HepG2 (cell line): Measurements from ENCODE around the gene VEGFA. TPM values are rescaled to one million over a fixed set of nuclear protein-coding genes. Genes with fewer than 3 reads are reported as not detected.

Experiments
- ARHGAP35 ChIP-seq: sonication (generic); formaldehyde crosslinking; IDR thresholded peaks from 2 replicates; pipeline ENCODE4 v1.9.0; 2022; ENCODE audit warnings: mild to moderate bottlenecking, inconsistent platforms, moderate library complexity, missing genetic modification reagents, borderline replicate concordance
- ATRX ChIP-seq: sonication (generic); formaldehyde crosslinking; IDR thresholded peaks from 2 replicates; pipeline ENCODE4 v1.4.0; 2020; ENCODE audit warnings: missing genetic modification reagents, borderline replicate concordance
- CC2D1A ChIP-seq: sonication (generic); formaldehyde crosslinking; IDR thresholded peaks from 2 replicates; pipeline ENCODE4 v1.8.1; 2023; ENCODE audit warnings: mild to moderate bottlenecking, missing genetic modification reagents
- CEBPG ChIP-seq: IDR thresholded peaks from 2 replicates; pipeline ENCODE4 v1.6.1; 2016
- DNMT3B ChIP-seq: conservative IDR thresholded peaks from 2 replicates; pipeline ENCODE4 v1.6.1; 2016; ENCODE audit warnings: missing biosample characterization, control low read depth
- EED ChIP-seq: sonication (generic); formaldehyde crosslinking; IDR thresholded peaks from 2 replicates; pipeline ENCODE4 v1.5.0; 2020; ENCODE audit warnings: mild to moderate bottlenecking, missing genetic modification reagents
- KDM3A ChIP-seq: IDR thresholded peaks from 2 replicates; pipeline ENCODE4 v1.6.1; 2018; ENCODE audit warnings: low read depth, missing compliant biosample characterization
- KMT2A ChIP-seq: sonication (generic); formaldehyde crosslinking; IDR thresholded peaks from 2 replicates; pipeline ENCODE4 v1.4.0; 2020; ENCODE audit warnings: missing genetic modification reagents
- LCORL ChIP-seq, 2 experiments: fragments of 450-650 bp in 1 of 2; sonication (generic) in 1 of 2; formaldehyde crosslinking in 1 of 2; IDR thresholded peaks; 2 replicates each; pipeline versions ENCODE4 v1.5.0 to v1.6.1; 2017 to 2020; ENCODE audit warnings: antibody characterized with exemption in 1 of 2, missing genetic modification reagents in 1 of 2
- PRPF4 ChIP-seq: fragments of 200-400 bp; formaldehyde crosslinking; IDR thresholded peaks from 2 replicates; pipeline ENCODE4 v1.6.1; 2016; ENCODE audit warnings: low read length, low read depth; ENCODE audit not compliant: poor library complexity, severe bottlenecking
- RARA ChIP-seq: IDR thresholded peaks from 2 replicates; pipeline ENCODE4 v1.6.1; 2016; ENCODE audit warnings: missing genetic modification reagents, missing compliant biosample characterization
- SSRP1 ChIP-seq: IDR thresholded peaks from 2 replicates; pipeline ENCODE4 v1.6.1; 2016; ENCODE audit warnings: control low read depth
- ZIK1 ChIP-seq: sonication (generic); formaldehyde crosslinking; IDR thresholded peaks from 2 replicates; pipeline ENCODE4 v1.5.0; 2020; ENCODE audit warnings: mild to moderate bottlenecking, low read depth, missing genetic modification reagents, borderline replicate concordance
- ZNF17 ChIP-seq: sonication (generic); formaldehyde crosslinking; IDR thresholded peaks from 2 replicates; pipeline ENCODE4 v1.5.0; 2020; ENCODE audit warnings: mild to moderate bottlenecking, missing genetic modification reagents
- ZNF30 ChIP-seq: sonication (generic); formaldehyde crosslinking; IDR thresholded peaks from 2 replicates; pipeline ENCODE4 v1.5.0; 2020; ENCODE audit warnings: mild to moderate bottlenecking, missing genetic modification reagents
- ZNF496 ChIP-seq: sonication (generic); formaldehyde crosslinking; IDR thresholded peaks from 2 replicates; pipeline ENCODE4 v1.8.1; 2023; ENCODE audit warnings: mild to moderate bottlenecking, moderate library complexity, missing genetic modification reagents; ENCODE audit not compliant: insufficient replicate concordance
- ZNF510 ChIP-seq: sonication (generic); formaldehyde crosslinking; IDR thresholded peaks from 2 replicates; pipeline ENCODE4 v1.4.0; 2020; ENCODE audit warnings: low read depth, mild to moderate bottlenecking, missing genetic modification reagents
- ZNF572 ChIP-seq: sonication (generic); formaldehyde crosslinking; IDR thresholded peaks from 2 replicates; pipeline ENCODE4 v1.5.1; 2020; ENCODE audit warnings: mild to moderate bottlenecking, missing genetic modification reagents
- ZNF619 ChIP-seq: sonication (generic); formaldehyde crosslinking; IDR thresholded peaks from 2 replicates; pipeline ENCODE4 v1.4.0; 2020; ENCODE audit warnings: mild to moderate bottlenecking, missing genetic modification reagents
- ZNF713 ChIP-seq: sonication (generic); formaldehyde crosslinking; IDR thresholded peaks from 2 replicates; pipeline ENCODE4 v1.4.0; 2020; ENCODE audit warnings: mild to moderate bottlenecking, missing genetic modification reagents
- ZNF746 ChIP-seq: sonication (generic); formaldehyde crosslinking; IDR thresholded peaks from 2 replicates; pipeline ENCODE4 v1.8.0; 2022; ENCODE audit warnings: mild to moderate bottlenecking, missing genetic modification reagents
- polyA plus RNA-seq, 8 experiments: library from polyadenylated mRNA; depleted of rRNA in 3 of 8; stranded (reverse) in 7 of 8; unstranded in 1 of 8; fragments of >200 nt; fragmentation: Illumina TruSeq in 4 of 8; extraction: Trizol in 4 of 8; gene quantifications; 2 replicates each; pipeline versions ENCODE4 v1.2.1 to v1.2.3, GENCODE V29; 2011 to 2016; ENCODE audit warnings: low read depth in 4 of 8, missing spikeins in 1 of 8, mixed read lengths in 1 of 8; ENCODE audit not compliant: insufficient read depth in 1 of 8
- total RNA-seq, 5 experiments: library from RNA; depleted of rRNA; stranded (reverse); fragments of >200 nt; fragmentation: Illumina TruSeq; extraction: Trizol; gene quantifications; 2 replicates each; pipeline ENCODE4 v1.2.3, GENCODE V29; 2016; ENCODE audit warnings: low read depth in 1 of 5
- TF ChIP-seq, protein P1 (sequence below): sonication (generic); formaldehyde crosslinking; IDR thresholded peaks from 2 replicates; pipeline ENCODE4 v1.5.0; 2020; ENCODE audit warnings: mild to moderate bottlenecking, missing genetic modification reagents
- TF ChIP-seq, protein P2 (sequence below): sonication (generic); formaldehyde crosslinking; IDR thresholded peaks from 2 replicates; pipeline ENCODE4 v1.4.0; 2020; ENCODE audit warnings: missing genetic modification reagents
- TF ChIP-seq, protein P3 (sequence below): sonication (generic); formaldehyde crosslinking; IDR thresholded peaks from 2 replicates; pipeline ENCODE4 v1.5.0; 2020; ENCODE audit warnings: missing genetic modification reagents, mild to moderate bottlenecking, borderline replicate concordance

Gene VEGFA
- total and polyA plus RNA-seq, 2 of the 13 experiments (the other 11 are each of a cell fraction or from before 2014, with no cell fraction given), result 68.1 to 629 TPM

DNA sequence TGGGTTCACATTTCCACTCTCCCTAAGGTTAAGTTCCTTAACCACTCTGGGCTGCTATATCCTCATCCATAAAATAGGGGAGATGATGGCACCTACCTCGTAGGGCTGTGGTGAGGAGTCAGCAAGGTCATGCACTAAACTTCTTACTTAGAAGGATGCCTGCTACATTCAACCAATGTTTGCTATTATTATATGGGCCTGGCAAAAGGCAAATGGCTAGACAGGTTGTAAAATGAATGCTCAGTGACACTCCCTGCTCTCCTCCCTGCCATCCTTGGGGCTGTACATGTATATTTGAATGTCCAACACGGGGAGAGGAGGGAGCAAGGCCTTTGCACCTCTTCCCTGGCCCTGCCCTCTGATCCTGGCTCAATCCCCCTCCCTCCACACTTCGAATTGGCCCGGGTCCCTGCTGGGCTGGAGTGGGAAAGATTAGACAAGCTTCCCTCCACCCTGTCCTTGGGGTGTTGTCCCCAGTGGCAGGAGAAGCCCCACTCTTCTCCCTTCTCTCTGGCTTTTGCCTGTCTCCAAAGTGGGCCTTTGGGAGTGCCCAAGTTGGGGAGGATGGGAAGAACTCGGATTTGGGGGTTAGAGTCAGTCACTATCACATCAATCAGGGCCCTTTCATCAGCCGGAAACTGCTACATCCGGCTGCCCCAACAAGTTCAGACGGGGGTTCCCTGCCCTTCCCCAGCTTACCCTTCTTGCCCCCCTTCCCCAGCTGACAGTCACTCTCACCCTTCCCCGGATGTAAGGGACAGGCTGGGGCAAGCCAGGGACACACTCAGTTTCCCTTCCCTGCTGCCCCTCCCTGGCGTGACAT is 36.3 kb upstream of the VEGFA start (continued):
- TF ChIP-seq, protein P1, sequence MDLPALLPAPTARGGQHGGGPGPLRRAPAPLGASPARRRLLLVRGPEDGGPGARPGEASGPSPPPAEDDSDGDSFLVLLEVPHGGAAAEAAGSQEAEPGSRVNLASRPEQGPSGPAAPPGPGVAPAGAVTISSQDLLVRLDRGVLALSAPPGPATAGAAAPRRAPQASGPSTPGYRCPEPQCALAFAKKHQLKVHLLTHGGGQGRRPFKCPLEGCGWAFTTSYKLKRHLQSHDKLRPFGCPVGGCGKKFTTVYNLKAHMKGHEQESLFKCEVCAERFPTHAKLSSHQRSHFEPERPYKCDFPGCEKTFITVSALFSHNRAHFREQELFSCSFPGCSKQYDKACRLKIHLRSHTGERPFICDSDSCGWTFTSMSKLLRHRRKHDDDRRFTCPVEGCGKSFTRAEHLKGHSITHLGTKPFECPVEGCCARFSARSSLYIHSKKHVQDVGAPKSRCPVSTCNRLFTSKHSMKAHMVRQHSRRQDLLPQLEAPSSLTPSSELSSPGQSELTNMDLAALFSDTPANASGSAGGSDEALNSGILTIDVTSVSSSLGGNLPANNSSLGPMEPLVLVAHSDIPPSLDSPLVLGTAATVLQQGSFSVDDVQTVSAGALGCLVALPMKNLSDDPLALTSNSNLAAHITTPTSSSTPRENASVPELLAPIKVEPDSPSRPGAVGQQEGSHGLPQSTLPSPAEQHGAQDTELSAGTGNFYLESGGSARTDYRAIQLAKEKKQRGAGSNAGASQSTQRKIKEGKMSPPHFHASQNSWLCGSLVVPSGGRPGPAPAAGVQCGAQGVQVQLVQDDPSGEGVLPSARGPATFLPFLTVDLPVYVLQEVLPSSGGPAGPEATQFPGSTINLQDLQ (CRISPR knock-in tag), result no peak
- TF ChIP-seq ZNF746 (no peak), ZNF17 (no peak), SSRP1 (no peak), KMT2A (CRISPR knock-in tag) (no peak), ZIK1 (no peak), DNMT3B (no peak), CEBPG (CRISPR knock-in tag) (no peak), RARA (CRISPR knock-in tag) (0 out of 2 replicates have a peak, but pooled peaks have one; percentile 14), PRPF4 (no peak), ZNF572 (CRISPR knock-in tag) (0 out of 2 replicates have a peak, but pooled peaks have one; percentile 46), ZNF619 (CRISPR knock-in tag) (no peak), ZNF496 (no peak), CC2D1A (no peak), ZNF713 (CRISPR knock-in tag) (no peak), KDM3A (CRISPR knock-in tag) (no peak), ARHGAP35 (CRISPR knock-in tag) (no peak), EED (CRISPR knock-in tag) (no peak), ZNF30 (CRISPR knock-in tag) (no peak), LCORL (IDR thresholded peaks at IDR 0.05) (no peak), LCORL (CRISPR knock-in tag; IDR thresholded peaks at IDR 0.05) (peak; percentile 84; the same call in 1 of the 2 replicates), ATRX (CRISPR knock-in tag) (no peak), ZNF510 (CRISPR knock-in tag) (no peak)
- TF ChIP-seq, protein P2, sequence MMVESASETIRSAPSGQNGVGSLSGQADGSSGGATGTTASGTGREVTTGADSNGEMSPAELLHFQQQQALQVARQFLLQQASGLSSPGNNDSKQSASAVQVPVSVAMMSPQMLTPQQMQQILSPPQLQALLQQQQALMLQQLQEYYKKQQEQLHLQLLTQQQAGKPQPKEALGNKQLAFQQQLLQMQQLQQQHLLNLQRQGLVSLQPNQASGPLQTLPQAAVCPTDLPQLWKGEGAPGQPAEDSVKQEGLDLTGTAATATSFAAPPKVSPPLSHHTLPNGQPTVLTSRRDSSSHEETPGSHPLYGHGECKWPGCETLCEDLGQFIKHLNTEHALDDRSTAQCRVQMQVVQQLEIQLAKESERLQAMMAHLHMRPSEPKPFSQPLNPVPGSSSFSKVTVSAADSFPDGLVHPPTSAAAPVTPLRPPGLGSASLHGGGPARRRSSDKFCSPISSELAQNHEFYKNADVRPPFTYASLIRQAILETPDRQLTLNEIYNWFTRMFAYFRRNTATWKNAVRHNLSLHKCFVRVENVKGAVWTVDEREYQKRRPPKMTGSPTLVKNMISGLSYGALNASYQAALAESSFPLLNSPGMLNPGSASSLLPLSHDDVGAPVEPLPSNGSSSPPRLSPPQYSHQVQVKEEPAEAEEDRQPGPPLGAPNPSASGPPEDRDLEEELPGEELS, result no peak
- TF ChIP-seq, protein P3, sequence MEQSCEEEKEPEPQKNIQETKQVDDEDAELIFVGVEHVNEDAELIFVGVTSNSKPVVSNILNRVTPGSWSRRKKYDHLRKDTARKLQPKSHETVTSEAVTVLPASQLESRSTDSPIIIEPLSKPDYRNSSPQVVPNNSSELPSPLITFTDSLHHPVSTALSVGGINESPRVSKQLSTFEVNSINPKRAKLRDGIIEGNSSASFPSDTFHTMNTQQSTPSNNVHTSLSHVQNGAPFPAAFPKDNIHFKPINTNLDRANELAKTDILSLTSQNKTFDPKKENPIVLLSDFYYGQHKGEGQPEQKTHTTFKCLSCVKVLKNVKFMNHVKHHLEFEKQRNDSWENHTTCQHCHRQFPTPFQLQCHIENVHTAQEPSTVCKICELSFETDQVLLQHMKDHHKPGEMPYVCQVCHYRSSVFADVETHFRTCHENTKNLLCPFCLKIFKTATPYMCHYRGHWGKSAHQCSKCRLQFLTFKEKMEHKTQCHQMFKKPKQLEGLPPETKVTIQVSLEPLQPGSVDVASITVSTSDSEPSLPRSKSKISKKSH (CRISPR knock-in tag), result no peak
